ENCODE results near the gene PCDH1.
"Not testable (repeated sequence)": the region's sequence is repeated elsewhere in the genome, so short reads cannot be mapped to it uniquely, and the experiment has no call there.

The PCDH1 gene

GRCh38 chr5:141834331-141834730 lies 43.9 kb downstream of the PCDH1 start:
- Histone ChIP-seq H3K9me3 (ENCODE audit: control insufficient read depth, insufficient read depth, low read length) (no peaks in the 10 kb centered on the region), H3K27ac (ENCODE audit: low read length) (no peak overlapping the region), H3K4me3 (ENCODE audit: low read length) (no peak overlapping the region), H3K36me3 (ENCODE audit: control insufficient read depth, insufficient read depth, low read length) (no peaks in the 10 kb centered on the region), H3K27me3 (ENCODE audit: control insufficient read depth, insufficient read depth, low read length) (no peaks in the 10 kb centered on the region), H3K4me1 (ENCODE audit: control insufficient read depth, insufficient read depth, low read length) (peaks cover 12% of the 10 kb centered on the region)
- no peak for DNase-seq (ENCODE audit: low read depth, low spot score)
- WGBS (ENCODE audit: insufficient coverage, insufficient read length) = no CpG with 5 or more reads among the region's 2 CpGs

DNA sequence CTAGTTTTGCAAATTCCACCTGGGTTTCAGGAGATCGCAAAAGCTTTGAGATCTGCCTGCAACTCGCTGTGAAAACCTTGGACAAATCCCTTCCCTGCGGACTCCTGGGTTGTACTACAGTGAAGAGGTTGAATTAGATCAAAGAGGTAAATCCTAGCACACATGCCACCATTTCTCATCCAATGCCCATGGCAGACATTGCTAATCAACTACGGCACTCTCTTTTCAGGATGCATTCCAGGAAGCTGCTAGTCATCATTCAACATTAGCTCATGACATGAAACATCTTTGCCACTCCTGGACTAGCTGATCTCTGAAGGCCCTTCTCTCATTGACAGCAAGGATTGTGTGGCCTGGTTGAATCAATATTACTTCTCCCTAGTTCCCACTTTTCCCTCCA lies 46.1 kb downstream of the PCDH1 start:
- Histone ChIP-seq H3K9me3 (ENCODE audit: control insufficient read depth, insufficient read depth, low read length) (no peaks in the 10 kb centered on the region), H3K4me3 (ENCODE audit: low read length) (no peak overlapping the region), H3K4me1 (ENCODE audit: control insufficient read depth, insufficient read depth, low read length) (peaks cover 7% of the 10 kb centered on the region; the same call in 1 of the 2 replicates), H3K27ac (ENCODE audit: low read length) (no peak overlapping the region), H3K27me3 (ENCODE audit: control insufficient read depth, insufficient read depth, low read length) (no peaks in the 10 kb centered on the region), H3K36me3 (ENCODE audit: control insufficient read depth, insufficient read depth, low read length) (no peaks in the 10 kb centered on the region)
- no CpG with 5 or more reads among the region's 4 CpGs for WGBS (ENCODE audit: insufficient coverage, insufficient read length)
- DNase-seq (ENCODE audit: low read depth, low spot score) = no peak

DNA sequence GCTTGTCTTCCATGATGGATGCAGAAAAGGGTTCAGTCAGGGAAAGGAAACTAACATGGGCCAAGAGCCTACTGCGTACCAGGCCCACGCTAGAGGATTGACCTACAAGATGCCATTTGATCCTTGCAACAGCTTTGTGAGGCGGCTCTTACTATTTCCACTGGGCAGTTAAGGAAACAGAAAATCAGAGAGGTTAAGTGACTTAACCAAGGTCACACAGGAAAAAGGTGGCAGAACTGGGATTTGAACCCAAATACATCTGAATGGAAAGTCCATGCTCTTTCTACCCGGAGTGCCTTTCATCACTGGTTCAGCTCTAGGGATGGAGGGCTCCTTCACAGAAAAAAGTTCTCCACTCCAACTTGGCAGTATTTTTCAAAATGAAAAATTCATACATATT lies 50.0 kb downstream of the PCDH1 start:
- Histone ChIP-seq H3K9me3 (ENCODE audit: control insufficient read depth, insufficient read depth, low read length) (no peaks in the 10 kb centered on the region), H3K27ac (ENCODE audit: low read length) (no peak overlapping the region), H3K4me3 (ENCODE audit: low read length) (no peak overlapping the region), H3K36me3 (ENCODE audit: control insufficient read depth, insufficient read depth, low read length) (no peaks in the 10 kb centered on the region), H3K4me1 (ENCODE audit: control insufficient read depth, insufficient read depth, low read length) (peaks cover 4% of the 10 kb centered on the region; the same call in 1 of the 2 replicates), H3K27me3 (ENCODE audit: control insufficient read depth, insufficient read depth, low read length) (no peaks in the 10 kb centered on the region)
- DNase-seq (ENCODE audit: low read depth, low spot score) = no peak
- WGBS (ENCODE audit: insufficient coverage, insufficient read length) = no CpG with 5 or more reads among the region's 4 CpGs

- peaks cover 6% of the 10 kb centered on the region; the same call in 1 of the 2 replicates for H3K4me1 ChIP-seq (ENCODE audit: control insufficient read depth, insufficient read depth, low read length)
- H3K4me3 ChIP-seq (ENCODE audit: low read length) = no peak overlapping the region
- H3K9me3 ChIP-seq (ENCODE audit: control insufficient read depth, insufficient read depth, low read length) = no peaks in the 10 kb centered on the region
- DNase-seq (ENCODE audit: low read depth, low spot score) = no peak
- H3K27ac ChIP-seq (ENCODE audit: low read length) = no peak overlapping the region
- no peaks in the 10 kb centered on the region for H3K36me3 ChIP-seq (ENCODE audit: control insufficient read depth, insufficient read depth, low read length)
- no CpG with 5 or more reads among the region's 4 CpGs for WGBS (ENCODE audit: insufficient coverage, insufficient read length)
- no peaks in the 10 kb centered on the region for H3K27me3 ChIP-seq (ENCODE audit: control insufficient read depth, insufficient read depth, low read length)
Measured at GRCh38 chr5:141826674-141827073, 51.5 kb downstream of the PCDH1 start.

GRCh38 chr5:141825791-141826560 lies 52.2 kb downstream of the PCDH1 start:
- DNase-seq (ENCODE audit: low read depth, low spot score) = no peak
- H3K36me3 ChIP-seq (ENCODE audit: control insufficient read depth, insufficient read depth, low read length) = no peaks in the 10 kb centered on the region
- H3K27me3 ChIP-seq (ENCODE audit: control insufficient read depth, insufficient read depth, low read length) = no peaks in the 10 kb centered on the region
- H3K4me3 ChIP-seq (ENCODE audit: low read length) = no peak overlapping the region
- no peak overlapping the region for H3K27ac ChIP-seq (ENCODE audit: low read length)
- no peaks in the 10 kb centered on the region for H3K9me3 ChIP-seq (ENCODE audit: control insufficient read depth, insufficient read depth, low read length)
- WGBS (ENCODE audit: insufficient coverage, insufficient read length) = no CpG with 5 or more reads among the region's 10 CpGs
- peaks cover 6% of the 10 kb centered on the region; the same call in 1 of the 2 replicates for H3K4me1 ChIP-seq (ENCODE audit: control insufficient read depth, insufficient read depth, low read length)

DNA sequence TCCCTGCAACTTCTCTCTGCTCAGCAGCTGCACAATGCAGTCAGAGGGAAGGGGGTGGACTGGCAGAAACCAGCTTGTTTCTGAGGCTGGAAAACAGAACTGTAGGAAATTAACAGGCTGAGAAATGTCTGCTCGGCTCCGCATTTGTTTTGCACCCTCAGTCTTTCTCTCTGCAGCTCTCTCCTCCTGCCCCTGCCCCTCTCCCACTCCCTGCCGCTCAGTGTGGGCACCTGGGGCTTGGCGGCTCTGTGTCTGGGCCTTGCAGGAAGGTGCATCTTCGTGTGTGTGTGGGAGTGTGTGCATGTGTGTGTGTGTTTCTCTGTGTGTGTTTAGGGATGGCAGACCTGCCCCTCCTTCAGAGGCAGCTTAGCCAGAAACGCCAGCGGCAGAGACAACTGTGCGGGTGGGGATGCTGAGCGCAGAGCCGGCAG lies 53.0 kb downstream of the PCDH1 start:
- H3K27ac ChIP-seq (ENCODE audit: low read length) = no peak overlapping the region
- DNase-seq (ENCODE audit: low read depth, low spot score) = no peak
- no peak overlapping the region for H3K4me3 ChIP-seq (ENCODE audit: low read length)
- WGBS (ENCODE audit: insufficient coverage, insufficient read length) = no CpG with 5 or more reads among the region's 10 CpGs
- no peaks in the 10 kb centered on the region for H3K27me3 ChIP-seq (ENCODE audit: control insufficient read depth, insufficient read depth, low read length)
- no peaks in the 10 kb centered on the region for H3K36me3 ChIP-seq (ENCODE audit: control insufficient read depth, insufficient read depth, low read length)
- peaks cover 6% of the 10 kb centered on the region; the same call in 1 of the 2 replicates for H3K4me1 ChIP-seq (ENCODE audit: control insufficient read depth, insufficient read depth, low read length)
- H3K9me3 ChIP-seq (ENCODE audit: control insufficient read depth, insufficient read depth, low read length) = no peaks in the 10 kb centered on the region

DNA sequence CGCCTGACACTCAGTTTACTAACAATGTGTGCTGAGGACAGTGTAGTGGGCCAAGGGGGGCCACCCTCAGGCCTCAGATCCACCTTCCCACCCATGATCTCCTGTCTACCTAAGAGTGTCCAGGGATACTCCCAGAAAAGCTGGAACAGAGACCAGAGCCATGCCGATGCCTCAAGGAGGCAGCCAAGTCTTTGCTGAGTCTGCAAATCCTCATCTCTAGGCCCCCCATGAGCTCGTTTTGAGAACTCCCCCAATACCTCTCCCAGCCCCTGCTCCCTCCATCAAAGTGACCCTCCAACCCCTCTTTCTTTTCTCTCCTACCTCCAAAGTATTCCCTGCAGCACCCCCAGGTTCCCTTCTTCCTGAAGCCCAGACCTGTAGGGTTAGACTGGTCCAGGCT lies 53.5 kb downstream of the PCDH1 start:
- H3K27ac ChIP-seq (ENCODE audit: low read length) = no peak overlapping the region

DNA sequence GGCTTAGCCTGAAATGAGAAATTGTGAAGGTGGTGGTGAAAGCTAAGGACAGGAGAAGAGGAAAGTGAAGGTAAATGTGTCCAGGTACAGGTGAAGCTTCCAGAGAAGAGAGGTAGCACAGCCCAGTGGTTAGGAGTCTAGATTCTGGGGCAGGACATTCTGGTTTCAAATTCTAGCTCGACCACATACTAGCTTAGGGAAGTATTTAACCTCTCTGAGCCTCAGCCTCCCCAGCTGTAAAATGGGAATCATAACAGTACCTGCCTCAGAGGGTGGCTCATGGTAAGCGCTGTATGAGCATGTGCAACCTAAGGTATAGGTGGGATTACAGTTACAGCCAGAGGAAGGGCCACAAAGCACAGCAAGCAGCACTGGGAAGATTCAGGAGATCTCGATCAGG lies 55.2 kb downstream of the PCDH1 start:
- no peaks in the 10 kb centered on the region for H3K9me3 ChIP-seq (ENCODE audit: control insufficient read depth, insufficient read depth, low read length)
- H3K27me3 ChIP-seq (ENCODE audit: control insufficient read depth, insufficient read depth, low read length) = no peaks in the 10 kb centered on the region
- WGBS (ENCODE audit: insufficient coverage, insufficient read length) = no CpG with 5 or more reads among the region's 3 CpGs
- H3K4me1 ChIP-seq (ENCODE audit: control insufficient read depth, insufficient read depth, low read length) = peaks cover 6% of the 10 kb centered on the region; the same call in 1 of the 2 replicates
- DNase-seq (ENCODE audit: low read depth, low spot score) = no peak
- no peak overlapping the region for H3K4me3 ChIP-seq (ENCODE audit: low read length)
- H3K27ac ChIP-seq (ENCODE audit: low read length) = no peak overlapping the region
- H3K36me3 ChIP-seq (ENCODE audit: control insufficient read depth, insufficient read depth, low read length) = no peaks in the 10 kb centered on the region

More for the DNA sequence above, 53.5 kb downstream of the PCDH1 start:
- no CpG with 5 or more reads among the region's 3 CpGs for WGBS (ENCODE audit: insufficient coverage, insufficient read length)
- Histone ChIP-seq H3K27me3 (ENCODE audit: control insufficient read depth, insufficient read depth, low read length) (no peaks in the 10 kb centered on the region), H3K4me3 (ENCODE audit: low read length) (no peak overlapping the region), H3K4me1 (ENCODE audit: control insufficient read depth, insufficient read depth, low read length) (peaks cover 6% of the 10 kb centered on the region; the same call in 1 of the 2 replicates), H3K9me3 (ENCODE audit: control insufficient read depth, insufficient read depth, low read length) (no peaks in the 10 kb centered on the region), H3K36me3 (ENCODE audit: control insufficient read depth, insufficient read depth, low read length) (no peaks in the 10 kb centered on the region)
- no peak for DNase-seq (ENCODE audit: low read depth, low spot score)

DNA sequence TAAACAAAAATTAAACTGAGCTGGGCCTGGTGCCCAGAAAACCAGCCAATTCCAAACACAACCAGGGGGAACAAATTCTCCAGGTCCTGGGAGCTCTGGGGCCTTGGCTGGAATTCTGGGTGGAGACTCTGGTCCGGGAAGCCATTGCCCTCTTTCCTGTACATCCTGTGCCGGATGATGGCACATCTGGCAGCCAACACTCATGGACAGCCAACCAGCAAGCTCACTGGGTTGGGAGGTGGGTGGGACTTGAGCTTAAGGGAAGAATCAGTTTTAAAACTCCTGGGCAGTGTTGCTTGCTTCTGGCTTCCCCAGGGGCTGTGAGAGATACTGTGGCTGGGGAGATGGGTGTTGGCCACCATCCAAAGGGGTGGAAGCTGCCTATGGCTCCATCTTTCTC lies 56.1 kb downstream of the PCDH1 start:
- H3K4me1 ChIP-seq (ENCODE audit: control insufficient read depth, insufficient read depth, low read length) = peaks cover 6% of the 10 kb centered on the region; the same call in 1 of the 2 replicates
- H3K36me3 ChIP-seq (ENCODE audit: control insufficient read depth, insufficient read depth, low read length) = no peaks in the 10 kb centered on the region
- H3K4me3 ChIP-seq (ENCODE audit: low read length) = no peak overlapping the region
- no CpG with 5 or more reads among the region's 2 CpGs for WGBS (ENCODE audit: insufficient coverage, insufficient read length)
- no peak overlapping the region for H3K27ac ChIP-seq (ENCODE audit: low read length)
- no peak for DNase-seq (ENCODE audit: low read depth, low spot score)
- H3K9me3 ChIP-seq (ENCODE audit: control insufficient read depth, insufficient read depth, low read length) = no peaks in the 10 kb centered on the region
- no peaks in the 10 kb centered on the region for H3K27me3 ChIP-seq (ENCODE audit: control insufficient read depth, insufficient read depth, low read length)

DNA sequence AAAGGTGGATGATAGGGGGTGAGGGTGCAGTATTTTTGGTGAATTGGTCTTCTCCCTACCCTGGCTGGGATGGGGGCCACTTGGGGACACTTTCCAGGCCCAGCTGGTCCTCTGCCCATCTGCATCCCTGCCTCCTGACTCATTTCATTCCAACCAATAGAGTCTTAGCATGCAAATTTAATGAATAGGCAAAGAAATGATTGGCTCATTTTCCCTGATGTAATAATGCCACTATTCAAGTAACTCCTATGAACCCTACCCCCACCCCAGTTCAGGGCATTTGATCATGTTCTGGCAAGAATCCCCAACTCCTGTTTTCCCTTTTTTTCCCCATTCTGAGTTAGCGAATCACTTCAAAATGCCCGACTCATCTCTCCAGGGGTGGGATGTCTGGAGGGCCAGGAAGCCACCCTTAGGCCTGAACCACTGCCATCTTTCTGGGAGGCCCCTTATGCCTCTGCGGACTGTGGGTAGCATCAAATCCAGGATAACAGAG lies 56.7 kb downstream of the PCDH1 start:
- Histone ChIP-seq H3K27me3 (ENCODE audit: control insufficient read depth, insufficient read depth, low read length) (no peaks in the 10 kb centered on the region), H3K9me3 (ENCODE audit: control insufficient read depth, insufficient read depth, low read length) (no peaks in the 10 kb centered on the region), H3K27ac (ENCODE audit: low read length) (no peak overlapping the region), H3K4me3 (ENCODE audit: low read length) (no peak overlapping the region), H3K4me1 (ENCODE audit: control insufficient read depth, insufficient read depth, low read length) (peaks cover 9% of the 10 kb centered on the region; the same call in 1 of the 2 replicates), H3K36me3 (ENCODE audit: control insufficient read depth, insufficient read depth, low read length) (no peaks in the 10 kb centered on the region)
- no peak for DNase-seq (ENCODE audit: low read depth, low spot score)
- WGBS (ENCODE audit: insufficient coverage, insufficient read length) = no CpG with 5 or more reads among the region's 3 CpGs

DNA sequence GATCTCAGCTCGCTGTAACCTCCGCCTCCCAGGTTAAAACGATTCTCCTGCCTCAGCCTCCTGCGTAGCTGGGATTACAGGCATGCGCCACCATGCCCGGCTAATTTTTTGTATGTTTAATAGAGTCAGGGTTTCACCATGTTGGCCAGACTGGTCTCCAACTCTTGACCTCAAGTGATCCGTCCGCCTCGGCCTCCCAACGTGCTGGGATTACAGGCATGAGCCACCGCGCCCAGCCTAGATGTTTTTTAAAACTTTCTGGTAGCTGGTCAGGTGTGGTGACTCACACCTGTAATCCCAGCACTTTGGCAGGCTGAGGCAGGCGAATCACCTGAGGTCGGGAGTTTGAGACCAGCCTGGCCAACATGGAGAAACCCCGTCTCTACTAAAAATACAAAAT lies 57.5 kb downstream of the PCDH1 start:
- H3K27ac ChIP-seq (ENCODE audit: low read length); DNase-seq (ENCODE audit: low read depth, low spot score); H3K36me3 ChIP-seq (ENCODE audit: control insufficient read depth, insufficient read depth, low read length); H3K4me1 ChIP-seq (ENCODE audit: control insufficient read depth, insufficient read depth, low read length); H3K27me3 ChIP-seq (ENCODE audit: control insufficient read depth, insufficient read depth, low read length); H3K9me3 ChIP-seq (ENCODE audit: control insufficient read depth, insufficient read depth, low read length); H3K4me3 ChIP-seq (ENCODE audit: low read length): not testable (repeated sequence)
- WGBS (ENCODE audit: insufficient coverage, insufficient read length) = no CpG with 5 or more reads among the region's 15 CpGs
